22Rv1 (cell line): ENCODE data around the gene ZNF548.

Experiments used
- ZFX ChIP-seq: fragments of 450-650 bp; IDR thresholded peaks from 2 replicates; pipeline ENCODE4 v1.6.1; 2017; ENCODE audit warnings: antibody characterized with exemption, borderline replicate concordance
- TF ChIP-seq, protein P1 (sequence below): fragments of 450-650 bp; IDR thresholded peaks from 2 replicates; pipeline ENCODE4 v1.5.1; 2017; ENCODE audit warnings: mild to moderate bottlenecking

DNA sequence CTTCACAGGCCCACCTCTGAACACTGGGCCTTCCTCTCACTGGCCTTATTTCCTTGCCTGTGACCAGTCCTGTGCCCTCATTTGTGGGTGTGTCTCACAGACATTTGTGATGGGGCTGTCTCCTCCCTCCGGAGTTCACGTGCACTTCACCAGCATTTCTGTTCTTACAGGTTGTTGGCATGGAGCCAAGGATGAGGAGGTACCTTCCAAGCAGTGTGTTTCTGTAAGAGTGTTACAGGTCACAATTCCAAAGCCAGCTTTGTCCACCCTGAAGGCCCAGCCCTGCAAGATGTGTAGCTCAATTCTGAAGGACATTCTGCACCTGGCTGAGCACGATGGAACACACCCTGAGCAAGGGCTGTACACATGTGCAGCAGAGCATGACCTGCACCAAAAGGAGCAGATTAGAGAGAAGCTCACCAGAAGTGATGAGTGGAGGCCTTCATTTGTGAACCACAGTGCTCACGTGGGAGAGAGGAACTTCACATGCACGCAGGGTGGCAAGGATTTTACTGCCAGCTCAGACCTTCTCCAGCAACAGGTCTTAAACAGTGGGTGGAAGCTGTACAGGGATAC, 53.6 kb downstream of the ZNF548 start:
- TF ChIP-seq, protein P1, sequence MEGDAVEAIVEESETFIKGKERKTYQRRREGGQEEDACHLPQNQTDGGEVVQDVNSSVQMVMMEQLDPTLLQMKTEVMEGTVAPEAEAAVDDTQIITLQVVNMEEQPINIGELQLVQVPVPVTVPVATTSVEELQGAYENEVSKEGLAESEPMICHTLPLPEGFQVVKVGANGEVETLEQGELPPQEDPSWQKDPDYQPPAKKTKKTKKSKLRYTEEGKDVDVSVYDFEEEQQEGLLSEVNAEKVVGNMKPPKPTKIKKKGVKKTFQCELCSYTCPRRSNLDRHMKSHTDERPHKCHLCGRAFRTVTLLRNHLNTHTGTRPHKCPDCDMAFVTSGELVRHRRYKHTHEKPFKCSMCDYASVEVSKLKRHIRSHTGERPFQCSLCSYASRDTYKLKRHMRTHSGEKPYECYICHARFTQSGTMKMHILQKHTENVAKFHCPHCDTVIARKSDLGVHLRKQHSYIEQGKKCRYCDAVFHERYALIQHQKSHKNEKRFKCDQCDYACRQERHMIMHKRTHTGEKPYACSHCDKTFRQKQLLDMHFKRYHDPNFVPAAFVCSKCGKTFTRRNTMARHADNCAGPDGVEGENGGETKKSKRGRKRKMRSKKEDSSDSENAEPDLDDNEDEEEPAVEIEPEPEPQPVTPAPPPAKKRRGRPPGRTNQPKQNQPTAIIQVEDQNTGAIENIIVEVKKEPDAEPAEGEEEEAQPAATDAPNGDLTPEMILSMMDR, result no peak
- TF ChIP-seq ZFX, result no peak
